HG02870 (cell line): ENCODE results near the gene ERVW-1.

Experiments
- ATAC-seq: cut with Tn5 transposase; IDR thresholded peaks from one replicate; pipeline ENCODE4 v1.9.1; 2021; ENCODE audit warnings: mild to moderate bottlenecking, moderate library complexity; ENCODE audit not compliant: unreplicated experiment

Gene ERVW-1

GRCh38 chr7:92432299-92432946, 45.3 kb downstream of the ERVW-1 start:
- no peak for ATAC-seq

DNA sequence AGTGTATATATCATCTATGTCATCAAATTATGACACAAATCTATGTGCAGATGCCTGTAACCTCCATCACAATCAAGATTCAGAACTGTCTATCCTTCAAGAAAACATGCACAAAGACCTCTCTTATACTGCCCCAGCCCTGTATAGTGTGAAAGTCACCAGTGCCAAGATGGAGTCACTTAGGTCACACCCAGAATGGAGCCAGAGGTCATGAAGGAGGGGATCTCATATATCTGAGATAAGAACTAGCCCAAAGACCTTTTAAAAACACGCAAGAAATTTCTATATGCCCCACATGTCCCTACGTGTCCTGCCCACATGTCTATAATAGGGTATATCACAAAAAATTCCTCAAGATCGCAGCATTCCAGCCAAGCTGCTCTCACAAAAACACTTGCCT, 50.6 kb downstream of the ERVW-1 start:
- ATAC-seq: no peak

GRCh38 chr7:92425311-92425947, 52.3 kb downstream of the ERVW-1 start:
- ATAC-seq: no peak

GRCh38 chr7:92423710-92424131, 54.0 kb downstream of the ERVW-1 start:
- ATAC-seq: no peak

DNA sequence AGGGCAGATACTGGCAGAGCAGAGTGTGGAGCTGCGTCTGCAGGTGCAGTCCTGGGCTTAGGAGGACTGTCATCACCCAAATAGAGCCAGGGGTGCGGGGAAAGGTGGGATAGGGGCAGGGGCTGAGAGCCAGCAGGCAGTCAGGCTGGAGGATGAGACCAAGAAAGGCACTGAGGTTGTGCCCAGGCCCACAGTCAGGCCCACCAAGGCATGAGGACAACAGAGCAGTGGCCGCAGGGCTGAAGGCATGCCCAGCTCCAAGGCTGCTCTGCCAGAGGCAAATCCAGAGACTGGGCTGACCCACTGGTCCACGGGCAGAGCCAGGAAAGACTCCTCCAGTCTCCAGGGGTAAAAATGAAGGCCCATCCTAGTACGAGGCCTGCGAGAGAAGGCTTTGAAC, 54.8 kb downstream of the ERVW-1 start:
- ATAC-seq: no peak

GRCh38 chr7:92421676-92422435, 55.9 kb downstream of the ERVW-1 start:
- no peak for ATAC-seq
